Neural cell (in vitro differentiated cells): ENCODE data around the gene ADRB1. TPM values are rescaled to one million over a fixed set of nuclear protein-coding genes. Genes with fewer than 3 reads are reported as not detected.

Experiments
- H2AFZ ChIP-seq: fragments of 200-600, 300-800 bp; sonication (generic), shearing (Covaris generic); 2 replicates; pipeline ENCODE4 v1.6.0; 2014; ENCODE audit warnings: low read depth, mild to moderate bottlenecking, antibody characterized with exemption, low read length, moderate library complexity
- H3F3A ChIP-seq: fragments of 200-600 bp; shearing (Covaris generic); 2 replicates; pipeline ENCODE4 v1.6.1; 2016; ENCODE audit warnings: mild to moderate bottlenecking, moderate library complexity, mixed read lengths, antibody characterized with exemption, low read length; ENCODE audit not compliant: insufficient read depth, poor library complexity, severe bottlenecking
- H3K27ac ChIP-seq: fragments of 200-600, 300-800 bp; sonication (generic), shearing (Covaris generic); 2 replicates; pipeline ENCODE4 v1.5.1; 2014; ENCODE audit warnings: mild to moderate bottlenecking, low read length, moderate library complexity
- H3K27me3 ChIP-seq: fragments of 300-800, 200-600 bp; sonication (generic), shearing (Covaris generic); 2 replicates; pipeline ENCODE4 v1.6.0; 2014; ENCODE audit warnings: mild to moderate bottlenecking, low read depth, low read length, moderate library complexity; ENCODE audit not compliant: insufficient read depth
- H3K36me3 ChIP-seq: fragments of 300-800, 200-600 bp; sonication (generic), shearing (Covaris generic); 2 replicates; pipeline ENCODE4 v1.5.1; 2014; ENCODE audit warnings: mild to moderate bottlenecking, antibody characterized with exemption, low read length, moderate library complexity; ENCODE audit not compliant: insufficient read depth
- H3K4me2 ChIP-seq: fragments of 300-800, 200-600 bp; sonication (generic), shearing (Covaris generic); 2 replicates; pipeline ENCODE4 v1.6.0; 2014; ENCODE audit warnings: mild to moderate bottlenecking, low read length
- H3K4me3 ChIP-seq: fragments of 300-800, 200-600 bp; sonication (generic), shearing (Covaris generic); 2 replicates; pipeline ENCODE4 v1.5.1; 2014; ENCODE audit warnings: mild to moderate bottlenecking, low read length, moderate library complexity
- H3K79me2 ChIP-seq: fragments of 200-600 bp; shearing (Covaris generic); replicated peaks from 2 replicates; pipeline ENCODE4 v1.6.0; 2014; ENCODE audit warnings: mild to moderate bottlenecking, low read length, moderate library complexity; ENCODE audit not compliant: insufficient read depth
- H3K9ac ChIP-seq: fragments of 300-800, 200-600 bp; sonication (generic), shearing (Covaris generic); 2 replicates; pipeline ENCODE4 v1.6.1; 2016; ENCODE audit warnings: mild to moderate bottlenecking, low read length, mixed read lengths
- H3K9me2 ChIP-seq: fragments of 200-600 bp; shearing (Covaris generic); 2 replicates; pipeline ENCODE4 v1.6.1; 2016; ENCODE audit warnings: mild to moderate bottlenecking, low read length, mixed read lengths; ENCODE audit not compliant: insufficient read depth
- H3K9me3 ChIP-seq: fragments of 200-600, 300-800 bp; sonication (generic), shearing (Covaris generic); 2 replicates; pipeline ENCODE4 v1.6.1; 2016; ENCODE audit warnings: mild to moderate bottlenecking, mixed run types, low read length, moderate library complexity, mixed read lengths
- H4K20me1 ChIP-seq: fragments of 200-600 bp; shearing (Covaris generic); 2 replicates; pipeline ENCODE4 v1.6.1; 2016; ENCODE audit warnings: mild to moderate bottlenecking, mixed run types; ENCODE audit not compliant: insufficient read depth
- CTCF ChIP-seq: fragments of 450-650 bp; IDR thresholded peaks from 2 replicates; pipeline ENCODE4 v1.5.1; 2014; ENCODE audit warnings: antibody characterized with exemption, mild to moderate bottlenecking, moderate library complexity; ENCODE audit not compliant: poor library complexity, severe bottlenecking
- EP300 ChIP-seq: fragments of 450-650 bp; conservative IDR thresholded peaks from 2 replicates; pipeline ENCODE4 v1.6.1; 2014; ENCODE audit warnings: antibody characterized with exemption, mild to moderate bottlenecking, moderate library complexity; ENCODE audit not compliant: poor library complexity, severe bottlenecking
- EZH2 ChIP-seq: fragments of 200-600, 300-800 bp; shearing (Covaris generic), sonication (generic); IDR thresholded peaks from 2 replicates; pipeline ENCODE4 v1.6.1; 2014; ENCODE audit warnings: antibody characterized with exemption, low read length, borderline replicate concordance, mild to moderate bottlenecking; ENCODE audit not compliant: insufficient read depth, poor library complexity, severe bottlenecking
- MXI1 ChIP-seq: fragments of 450-650 bp; conservative IDR thresholded peaks from 2 replicates; pipeline ENCODE4 v1.6.1; 2014; ENCODE audit warnings: antibody characterized with exemption, mild to moderate bottlenecking; ENCODE audit not compliant: poor library complexity, severe bottlenecking
- POLR2AphosphoS5 ChIP-seq: IDR thresholded peaks from 2 replicates; pipeline ENCODE4 v1.6.1; 2012
- RAD21 ChIP-seq: fragments of 450-650 bp; conservative IDR thresholded peaks from 2 replicates; pipeline ENCODE4 v1.6.1; 2014; ENCODE audit warnings: antibody characterized with exemption, mild to moderate bottlenecking, moderate library complexity
- REST ChIP-seq: IDR thresholded peaks from 2 replicates; pipeline ENCODE4 v1.6.1; 2012; ENCODE audit warnings: borderline replicate concordance
- SMC3 ChIP-seq: fragments of 450-650 bp; conservative IDR thresholded peaks from 2 replicates; pipeline ENCODE4 v1.6.1; 2014; ENCODE audit warnings: antibody characterized with exemption, mild to moderate bottlenecking, moderate library complexity; ENCODE audit not compliant: poor library complexity
- TAF1 ChIP-seq: IDR thresholded peaks from 2 replicates; pipeline ENCODE4 v1.6.1; 2012; ENCODE audit warnings: low read depth
- polyA plus RNA-seq: library from polyadenylated mRNA; depleted of rRNA; stranded (reverse); fragments of >200 nt; gene quantifications from 2 replicates; pipeline ENCODE4 v1.2.3, GENCODE V29; 2014

ADRB1 gene
- polyA plus RNA-seq, 1 donor from 2014 or later: not detected

GRCh38 chr10:114012650-114013049 is 31.0 kb upstream of the ADRB1 start:
- Histone ChIP-seq H3K27me3 (no peaks in the 10 kb centered on the region), H3K36me3 (no peaks in the 10 kb centered on the region), H3K27ac (no peak overlapping the region), H3K9ac (no peak overlapping the region), H2AFZ (no peak overlapping the region), H3K9me3 (no peaks in the 10 kb centered on the region), H3K79me2 (no peaks in the 10 kb centered on the region), H3K4me2 (no peak overlapping the region), H3K4me3 (no peak overlapping the region), H3K9me2 (no peaks in the 10 kb centered on the region), H3F3A (no peaks in the 10 kb centered on the region), H4K20me1 (no peaks in the 10 kb centered on the region)
- TF ChIP-seq RAD21 (no peak), EP300 (no peak), REST (no peak), CTCF (no peak), MXI1 (no peak), POLR2AphosphoS5 (no peak), EZH2 (no peak), TAF1 (no peak), SMC3 (no peak)

GRCh38 chr10:114015708-114016107 is 28.0 kb upstream of the ADRB1 start:
- Histone ChIP-seq H3K27ac (no peak overlapping the region), H3F3A (no peaks in the 10 kb centered on the region), H3K36me3 (no peaks in the 10 kb centered on the region), H3K4me3 (no peak overlapping the region), H3K9me3 (no peaks in the 10 kb centered on the region), H2AFZ (no peak overlapping the region), H4K20me1 (no peaks in the 10 kb centered on the region), H3K27me3 (no peaks in the 10 kb centered on the region), H3K9me2 (no peaks in the 10 kb centered on the region), H3K79me2 (no peaks in the 10 kb centered on the region), H3K4me2 (no peak overlapping the region), H3K9ac (no peak overlapping the region)
- no peak for TF ChIP-seq SMC3
- no peak for TF ChIP-seq TAF1
- no peak for TF ChIP-seq POLR2AphosphoS5
- TF ChIP-seq EZH2: no peak
- TF ChIP-seq CTCF: no peak
- no peak for TF ChIP-seq REST
- no peak for TF ChIP-seq MXI1
- no peak for TF ChIP-seq RAD21
- no peak for TF ChIP-seq EP300
